Stimulated activated effector memory CD8-positive, alpha-beta T cell treated with anti-CD3 and anti-CD28 coated beads, Interleukin-12 subunit alpha, Interleukin-12 subunit beta, amount 100 ng/mL, for 72 hours (primary cell): ENCODE results near the gene TUB.

Experiments used
- ATAC-seq: fragments of 150-1000 bp; cut with Tn5 transposase; 2 replicates; pipeline ENCODE4 v1.10.0; 2021
- DNase-seq, 2 donors: peaks; one replicate each; pipeline ENCODE4 v3.0.0; 2021 to 2022; ENCODE audit warnings: low spot score in 2 of 2
- H3K27ac Mint-ChIP-seq: one replicate; pipeline ENCODE4 v1.8.0; 2022; ENCODE audit warnings: mild to moderate bottlenecking, mixed read lengths
- H3K36me3 Mint-ChIP-seq: one replicate; pipeline ENCODE4 v1.8.0; 2022; ENCODE audit warnings: mild to moderate bottlenecking, mixed read lengths
- H3K4me1 Mint-ChIP-seq: one replicate; pipeline ENCODE4 v1.8.0; 2022; ENCODE audit warnings: mixed read lengths
- H3K4me3 Mint-ChIP-seq: one replicate; pipeline ENCODE4 v1.8.0; 2022; ENCODE audit warnings: mild to moderate bottlenecking, mixed read lengths
- H3K9me3 Mint-ChIP-seq: one replicate; pipeline ENCODE4 v1.8.0; 2022; ENCODE audit warnings: mixed read lengths

TUB gene, protein sequence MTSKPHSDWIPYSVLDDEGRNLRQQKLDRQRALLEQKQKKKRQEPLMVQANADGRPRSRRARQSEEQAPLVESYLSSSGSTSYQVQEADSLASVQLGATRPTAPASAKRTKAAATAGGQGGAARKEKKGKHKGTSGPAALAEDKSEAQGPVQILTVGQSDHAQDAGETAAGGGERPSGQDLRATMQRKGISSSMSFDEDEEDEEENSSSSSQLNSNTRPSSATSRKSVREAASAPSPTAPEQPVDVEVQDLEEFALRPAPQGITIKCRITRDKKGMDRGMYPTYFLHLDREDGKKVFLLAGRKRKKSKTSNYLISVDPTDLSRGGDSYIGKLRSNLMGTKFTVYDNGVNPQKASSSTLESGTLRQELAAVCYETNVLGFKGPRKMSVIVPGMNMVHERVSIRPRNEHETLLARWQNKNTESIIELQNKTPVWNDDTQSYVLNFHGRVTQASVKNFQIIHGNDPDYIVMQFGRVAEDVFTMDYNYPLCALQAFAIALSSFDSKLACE

GRCh38 chr11:8080674-8081590, at the start of gene TUB:
TUB (plus strand) TSS chr11:8081211; CDS start chr11:8081511, 300 bp downstream.
- DNase-seq: no peak
- Mint-ChIP-seq H3K27ac (no peak within 1 kb of the TSS), H3K9me3 (no peaks in the 10 kb centered on the region), H3K36me3 (no peaks in the 10 kb centered on the region), H3K4me3 (peak within 1 kb of the TSS; percentile 45), H3K4me1 (no peaks in the 10 kb centered on the region)
- ATAC-seq: no peak

DNA sequence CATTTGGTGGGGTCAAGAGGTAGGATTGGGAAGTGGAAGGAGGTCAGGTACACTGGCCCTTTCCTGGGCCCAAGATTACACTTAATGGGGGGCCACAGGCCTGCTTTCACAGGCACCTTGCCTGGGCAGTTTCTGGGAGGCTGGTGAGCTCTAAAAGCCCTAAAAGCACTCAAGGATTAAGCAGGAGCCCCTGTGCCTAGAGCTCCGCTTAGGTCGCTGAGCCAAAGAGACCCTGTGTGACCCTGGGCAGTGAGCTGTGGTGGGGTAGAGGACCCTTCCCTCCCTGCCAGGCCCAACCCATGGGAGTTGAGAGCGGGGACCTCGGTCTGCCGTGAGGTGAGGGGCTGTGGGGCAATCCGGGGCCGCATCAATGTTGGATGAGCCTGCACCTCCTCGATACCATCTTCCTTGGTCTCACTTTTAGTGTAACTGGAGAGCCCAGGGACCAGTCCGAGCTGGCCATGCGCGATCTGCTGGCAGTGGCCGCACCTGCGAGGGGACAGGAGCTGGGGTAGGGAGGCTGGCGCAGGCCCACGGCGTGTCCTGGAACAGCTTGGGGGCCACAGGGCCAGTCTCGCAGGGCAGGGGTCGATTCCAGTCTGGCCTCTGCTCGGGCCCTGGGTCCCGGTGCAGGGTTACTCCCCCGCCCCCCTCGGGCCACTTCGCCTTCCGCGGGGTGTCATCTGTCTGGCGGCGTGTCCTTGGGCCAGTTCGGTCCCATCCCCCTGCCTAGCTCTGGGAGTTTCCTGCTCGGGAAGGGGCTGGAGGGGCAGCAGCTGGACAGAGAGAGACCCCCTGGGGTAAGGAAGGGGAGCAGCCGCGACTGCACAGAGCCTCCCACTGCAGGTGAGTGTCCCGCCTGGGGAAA, 49.5 kb upstream of the TUB start:
- no peaks in the 10 kb centered on the region for H3K36me3 Mint-ChIP-seq
- H3K27ac Mint-ChIP-seq: no peak overlapping the region
- DNase-seq: peak in 1 of 2 donors; percentile 44
- no peak for ATAC-seq
- no peak overlapping the region for H3K4me3 Mint-ChIP-seq
- H3K4me1 Mint-ChIP-seq: peaks cover 11% of the 10 kb centered on the region
- H3K9me3 Mint-ChIP-seq: no peaks in the 10 kb centered on the region

DNA sequence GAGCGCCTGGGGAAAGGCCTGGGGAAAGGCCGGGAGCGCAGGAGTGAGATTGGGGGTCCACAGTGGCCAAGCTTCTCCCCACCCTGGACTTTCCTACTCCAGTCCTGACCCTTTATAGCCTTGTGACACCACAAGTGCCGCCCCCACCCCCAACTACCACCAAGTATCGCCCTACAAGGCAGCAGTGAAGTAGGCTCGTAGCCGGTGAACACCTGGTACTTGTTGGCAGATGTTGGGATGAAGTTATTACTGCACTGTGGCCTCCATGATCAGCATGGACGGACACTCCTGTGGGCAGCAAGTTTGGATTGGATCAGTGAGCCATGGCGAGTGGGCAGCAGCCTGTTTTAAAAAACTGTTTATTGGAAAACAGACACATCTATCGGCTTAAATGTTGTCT, 48.9 kb upstream of the TUB start:
- ATAC-seq (no peak), DNase-seq (no peak)
- H3K4me3 Mint-ChIP-seq: no peak overlapping the region
- H3K4me1 Mint-ChIP-seq: peaks cover 11% of the 10 kb centered on the region
- H3K27ac Mint-ChIP-seq: no peak overlapping the region
- no peaks in the 10 kb centered on the region for H3K36me3 Mint-ChIP-seq
- no peaks in the 10 kb centered on the region for H3K9me3 Mint-ChIP-seq

DNA sequence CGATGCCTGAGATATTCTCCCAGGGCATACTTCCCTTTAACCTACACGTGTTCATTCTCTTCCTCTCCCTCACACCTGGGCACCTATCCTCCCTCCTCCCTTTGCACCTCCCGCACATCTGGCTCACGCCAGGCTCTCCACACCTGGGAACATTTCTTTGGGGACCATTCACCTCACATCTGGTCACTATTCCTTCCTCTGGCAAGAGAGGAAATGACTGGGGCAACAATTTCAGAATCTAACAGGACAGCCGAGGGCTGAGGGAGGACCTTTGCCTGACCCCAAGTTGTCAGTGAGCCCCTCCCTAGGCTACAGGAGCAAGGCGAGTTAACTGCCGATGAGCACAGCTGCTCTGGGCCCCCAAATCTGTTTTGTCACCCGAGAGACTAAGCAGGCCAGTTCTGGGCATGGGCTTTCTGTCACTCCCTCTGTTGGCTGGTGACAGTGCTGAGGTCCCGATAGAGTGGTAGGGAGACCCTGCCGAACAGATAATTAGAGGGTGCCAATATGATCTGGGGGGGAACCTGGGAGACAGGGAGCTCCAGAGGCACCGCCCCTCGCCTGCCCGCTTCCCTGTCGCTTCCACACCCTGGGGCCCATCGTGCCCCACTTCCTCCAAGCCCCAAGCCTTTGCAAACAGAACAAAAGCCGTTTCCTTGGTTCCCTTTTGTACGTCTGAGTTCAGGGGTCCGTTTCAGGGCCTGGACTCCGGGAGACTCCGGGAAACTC, 48.3 kb upstream of the TUB start:
- Mint-ChIP-seq H3K36me3 (no peaks in the 10 kb centered on the region), H3K4me1 (peaks cover 12% of the 10 kb centered on the region), H3K4me3 (peak overlapping the region; percentile 46), H3K27ac (no peak overlapping the region), H3K9me3 (no peaks in the 10 kb centered on the region)
- DNase-seq: no peak
- no peak for ATAC-seq

DNA sequence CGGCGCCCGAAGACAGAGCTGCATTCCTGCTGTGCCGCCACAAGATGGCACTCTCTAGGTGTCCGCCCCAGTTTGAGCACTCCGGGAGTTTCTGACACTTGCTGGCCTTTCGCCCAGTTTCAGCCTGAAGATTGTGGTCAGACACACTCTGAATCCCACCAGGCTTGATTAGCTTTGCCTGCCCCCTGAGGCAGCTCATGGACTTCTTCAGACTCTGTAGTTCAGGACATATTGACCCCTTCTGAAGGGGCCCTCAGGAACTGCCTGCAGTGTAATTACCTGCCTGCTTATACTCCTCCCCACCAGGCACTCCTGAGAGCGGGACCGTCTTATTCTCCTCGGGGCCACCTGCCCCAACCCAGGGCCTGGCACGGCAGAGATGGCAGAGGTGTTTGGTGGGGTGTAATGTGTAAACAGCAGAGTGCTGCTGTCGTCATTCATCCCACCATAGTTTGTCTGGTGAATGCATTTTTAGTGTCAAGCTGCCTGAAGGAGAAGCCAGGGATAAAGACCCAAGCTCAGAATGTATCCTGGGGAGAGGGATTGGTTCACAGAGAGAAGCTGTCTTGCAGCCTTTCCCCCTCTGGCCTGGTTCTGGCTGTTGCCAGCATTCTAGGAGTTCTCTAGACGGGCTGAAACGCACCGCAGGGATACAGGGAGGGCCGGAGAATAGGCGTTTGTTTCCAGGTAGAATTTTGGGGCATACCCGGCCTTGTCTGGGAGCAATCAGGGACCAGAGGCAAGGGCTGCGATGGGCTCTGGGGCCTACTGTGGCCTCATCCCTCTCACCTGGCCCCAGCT, 47.5 kb upstream of the TUB start:
- ATAC-seq (peak; percentile 62), DNase-seq (peak; percentile 38 to 71)
- Mint-ChIP-seq H3K9me3 (no peaks in the 10 kb centered on the region), H3K27ac (no peak overlapping the region), H3K4me1 (peaks cover 16% of the 10 kb centered on the region), H3K36me3 (no peaks in the 10 kb centered on the region), H3K4me3 (peak overlapping the region; percentile 46)

DNA sequence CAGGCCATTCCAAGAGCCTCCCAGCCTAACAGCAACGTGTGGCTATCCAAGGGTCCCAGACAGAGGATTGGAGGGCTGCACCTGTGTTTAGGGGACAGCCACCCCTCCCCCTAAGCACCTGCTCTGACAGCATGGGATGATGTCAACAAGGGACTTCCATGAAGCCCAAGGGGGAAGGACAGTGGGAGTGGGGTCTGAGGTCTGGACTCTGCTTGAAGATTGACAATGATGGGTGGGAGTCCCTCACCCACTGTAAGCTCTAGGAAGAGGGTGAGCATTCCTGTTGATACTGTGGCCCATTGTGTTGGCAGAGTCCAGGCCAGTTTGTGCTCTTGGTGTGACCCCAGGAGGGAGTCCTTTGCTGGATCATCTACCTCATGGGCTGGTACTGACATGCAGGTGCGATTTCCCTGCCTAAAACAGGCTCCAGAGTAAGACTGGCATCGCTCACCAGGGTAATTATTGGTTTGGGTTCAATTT, 46.9 kb upstream of the TUB start:
- DNase-seq (peak in 1 of 2 donors; percentile 38), ATAC-seq (no peak)
- H3K9me3 Mint-ChIP-seq: no peaks in the 10 kb centered on the region
- H3K4me1 Mint-ChIP-seq: peaks cover 18% of the 10 kb centered on the region
- H3K36me3 Mint-ChIP-seq: no peaks in the 10 kb centered on the region
- H3K27ac Mint-ChIP-seq: no peak overlapping the region
- no peak overlapping the region for H3K4me3 Mint-ChIP-seq

GRCh38 chr11:8034604-8035190, 46.3 kb upstream of the TUB start:
- no peak overlapping the region for H3K27ac Mint-ChIP-seq
- ATAC-seq (no peak), DNase-seq (peak in 1 of 2 donors; percentile 26)
- no peaks in the 10 kb centered on the region for H3K36me3 Mint-ChIP-seq
- H3K4me3 Mint-ChIP-seq: no peak overlapping the region
- H3K9me3 Mint-ChIP-seq: no peaks in the 10 kb centered on the region
- H3K4me1 Mint-ChIP-seq: peaks cover 22% of the 10 kb centered on the region

- Mint-ChIP-seq H3K4me3 (no peak overlapping the region), H3K36me3 (no peaks in the 10 kb centered on the region), H3K27ac (no peak overlapping the region), H3K9me3 (no peaks in the 10 kb centered on the region), H3K4me1 (peaks cover 22% of the 10 kb centered on the region)
- peak in 1 of 2 donors; percentile 38 for DNase-seq
- no peak for ATAC-seq
These were observed 45.7 kb upstream of the TUB start for GRCh38 chr11:8035200-8035855.

GRCh38 chr11:8036002-8036802, 44.8 kb upstream of the TUB start:
- no peak for ATAC-seq
- DNase-seq: peak in 1 of 2 donors; percentile 26
- no peak overlapping the region for H3K4me3 Mint-ChIP-seq
- no peak overlapping the region for H3K27ac Mint-ChIP-seq
- H3K9me3 Mint-ChIP-seq: no peaks in the 10 kb centered on the region
- H3K4me1 Mint-ChIP-seq: peaks cover 22% of the 10 kb centered on the region
- no peaks in the 10 kb centered on the region for H3K36me3 Mint-ChIP-seq

DNA sequence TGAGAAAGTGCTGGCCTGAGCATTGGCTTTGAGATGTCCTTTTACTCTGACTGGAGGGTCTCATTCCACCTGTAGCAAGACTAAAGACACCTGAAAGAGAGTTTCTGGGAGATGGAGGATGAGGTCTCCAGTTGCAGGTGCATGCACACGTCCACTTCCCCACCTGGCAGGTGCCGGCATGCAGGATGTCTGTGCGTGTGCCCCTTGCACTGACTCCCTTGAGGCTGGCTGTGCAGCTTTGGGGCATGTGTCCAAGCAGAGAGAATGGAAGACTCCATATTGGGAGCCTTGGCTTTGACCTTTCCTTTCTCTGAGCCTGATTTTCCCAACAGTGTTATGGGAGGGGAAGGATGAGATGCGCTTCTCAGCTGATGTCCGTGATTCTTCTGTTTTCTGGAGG, 44.0 kb upstream of the TUB start:
- no peak for ATAC-seq
- Mint-ChIP-seq H3K9me3 (no peaks in the 10 kb centered on the region), H3K36me3 (no peaks in the 10 kb centered on the region), H3K4me3 (no peak overlapping the region), H3K27ac (no peak overlapping the region), H3K4me1 (peaks cover 22% of the 10 kb centered on the region)
- DNase-seq: peak in 1 of 2 donors; percentile 12

DNA sequence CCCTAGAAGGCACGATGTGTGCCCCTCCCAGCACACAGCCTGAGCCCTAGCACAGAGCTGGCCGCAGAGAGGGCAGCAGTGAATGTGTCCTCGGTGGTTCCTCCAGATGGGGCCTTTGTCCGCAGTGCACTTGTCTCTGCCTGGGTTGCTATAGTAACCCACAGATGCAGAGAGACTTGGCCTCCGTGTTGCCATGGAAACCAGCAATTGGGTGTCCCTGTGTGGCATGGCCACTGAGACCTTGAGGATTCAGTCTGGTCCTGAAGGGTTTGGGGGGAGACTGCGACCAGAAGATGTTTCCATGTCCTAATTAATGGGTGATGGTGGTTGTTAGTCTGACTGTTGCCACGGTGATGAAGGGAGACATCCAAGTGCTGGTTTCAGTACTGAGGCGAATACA, 42.6 kb upstream of the TUB start:
- Mint-ChIP-seq H3K4me1 (peaks cover 14% of the 10 kb centered on the region), H3K27ac (no peak overlapping the region), H3K9me3 (no peaks in the 10 kb centered on the region), H3K36me3 (no peaks in the 10 kb centered on the region), H3K4me3 (no peak overlapping the region)
- no peak for ATAC-seq
- DNase-seq: no peak

DNA sequence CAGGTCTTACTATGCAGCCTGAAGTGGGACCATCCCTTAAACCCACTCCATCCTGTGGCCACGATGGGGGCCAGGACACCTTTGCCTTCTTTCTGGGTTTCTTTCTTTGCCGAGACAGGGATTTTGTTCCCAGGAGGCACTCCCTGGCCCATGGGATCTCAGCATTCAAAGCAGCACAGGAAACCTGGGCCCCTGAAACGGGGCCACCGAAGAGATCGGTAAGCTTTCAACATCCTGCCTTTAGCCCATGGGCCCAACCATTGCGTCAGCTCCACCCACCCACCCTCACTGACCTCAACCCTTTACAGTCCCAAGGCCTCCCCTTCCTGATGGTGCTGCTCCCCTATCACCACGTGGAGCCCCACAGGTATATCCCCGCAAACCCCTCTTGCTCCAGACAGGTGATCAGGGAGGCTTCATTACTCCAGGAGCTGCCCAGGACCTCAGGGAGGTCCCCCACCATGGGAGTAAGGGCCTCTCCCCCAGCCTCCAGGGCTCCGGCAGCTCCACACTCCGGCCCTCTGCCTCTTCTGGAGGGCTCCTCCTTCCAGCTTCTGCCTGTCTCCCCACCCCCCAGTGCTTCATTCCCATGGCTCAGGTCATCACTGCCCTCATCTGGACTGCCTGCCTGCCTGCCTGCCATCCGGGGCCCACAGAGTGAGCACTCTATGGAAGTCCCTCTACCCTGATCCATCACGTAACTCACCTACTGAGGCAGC, 42.0 kb upstream of the TUB start:
- Mint-ChIP-seq H3K4me3 (no peak overlapping the region), H3K36me3 (no peaks in the 10 kb centered on the region), H3K27ac (no peak overlapping the region), H3K9me3 (no peaks in the 10 kb centered on the region), H3K4me1 (peaks cover 10% of the 10 kb centered on the region)
- DNase-seq: peak in 1 of 2 donors; percentile 35
- peak; percentile 17 for ATAC-seq
